SK-N-SH (cell line): ENCODE measurements around the gene RIMS3. TPM values are rescaled to one million over a fixed set of nuclear protein-coding genes. Genes with fewer than 3 reads are reported as not detected.

ENCODE experiments used
- CTCF ChIA-PET: fragments of 300-600, 350-600 bp; formaldehyde crosslinking; extraction: SDS; loops from one replicate; lab custom pipeline; 2021; lab: Yijun Ruan, JAX
- POLR2A ChIA-PET: fragments of 350-600 bp; sonication (Branson Sonifier 250); formaldehyde crosslinking; extraction: SDS; loops from one replicate; lab custom pipeline; 2020; ENCODE audit warnings: antibody characterized with exemption, inconsistent platforms; lab: Yijun Ruan, JAX
- DNase-seq: peaks from one replicate; pipeline ENCODE4 v3.0.0; 2012
- H2AFZ ChIP-seq: fragments of 200-600 bp; sonication (generic); 2 replicates; pipeline ENCODE4 v1.8.1; 2016; ENCODE audit warnings: antibody characterized with exemption, mild to moderate bottlenecking, low read depth
- H3F3A ChIP-seq: fragments of 200-600 bp; sonication (generic); replicated peaks from 2 replicates; pipeline ENCODE3; 2016; ENCODE audit warnings: antibody characterized with exemption, mild to moderate bottlenecking; ENCODE audit not compliant: insufficient read depth
- H3K27ac ChIP-seq, 2 experiments: fragments of 200-500 bp in 1 of 2; fragments of 200-600 bp in 1 of 2; sonication (Bioruptor generic) in 1 of 2; sonication (generic), shearing (Covaris generic) in 1 of 2; 2 replicates each; pipeline versions ENCODE4 v1.5.1 to v1.6.1; 2014 to 2016; ENCODE audit warnings: low read depth in 2 of 2, inconsistent platforms in 1 of 2, low read length in 1 of 2, mild to moderate bottlenecking in 1 of 2, mixed read lengths in 1 of 2
- H3K27me3 ChIP-seq: fragments of 200-600 bp; sonication (generic), shearing (Covaris generic); 2 replicates; pipeline ENCODE4 v1.6.1; 2016; ENCODE audit warnings: mixed run types; ENCODE audit not compliant: insufficient read depth
- H3K36me3 ChIP-seq, 2 experiments: fragments of 200-500 bp in 1 of 2; fragments of 200-600 bp in 1 of 2; sonication (Bioruptor generic) in 1 of 2; sonication (generic) in 1 of 2; replicated peaks in 1 of 2; 2 replicates each; pipeline versions ENCODE3 to v1.5.1; 2014 to 2016; ENCODE audit warnings: low read length in 1 of 2, mild to moderate bottlenecking in 1 of 2; ENCODE audit not compliant: insufficient read depth in 2 of 2, control insufficient read depth in 1 of 2
- H3K4me1 ChIP-seq, 2 experiments: fragments of 200-500 bp in 1 of 2; fragments of 200-600 bp in 1 of 2; sonication (Bioruptor generic) in 1 of 2; sonication (generic), shearing (Covaris generic) in 1 of 2; 2 replicates each; pipeline versions ENCODE4 v1.5.1 to v1.6.1; 2014 to 2016; ENCODE audit warnings: low read depth in 1 of 2, low read length in 1 of 2, mixed run types in 1 of 2; ENCODE audit not compliant: insufficient read depth in 2 of 2, control insufficient read depth in 1 of 2
- H3K4me2 ChIP-seq: fragments of 200-600 bp; sonication (generic), shearing (Covaris generic); 2 replicates; pipeline ENCODE4 v1.6.1; 2017; ENCODE audit warnings: mixed run types
- H3K4me3 ChIP-seq, 2 experiments: fragments of 200-500 bp in 1 of 2; fragments of 200-600 bp in 1 of 2; sonication (Bioruptor generic) in 1 of 2; sonication (generic), shearing (Covaris generic) in 1 of 2; 2 replicates each; pipeline versions ENCODE4 v1.5.1 to v1.8.1; 2014 to 2016; ENCODE audit warnings: low read depth in 2 of 2, inconsistent platforms in 1 of 2, low read length in 1 of 2, mild to moderate bottlenecking in 1 of 2, mixed read lengths in 1 of 2, moderate library complexity in 1 of 2
- H3K79me2 ChIP-seq: fragments of 200-600 bp; sonication (generic); 2 replicates; pipeline ENCODE4 v1.8.1; 2017; ENCODE audit warnings: mild to moderate bottlenecking; ENCODE audit not compliant: insufficient read depth
- H3K9ac ChIP-seq: fragments of 200-600 bp; sonication (generic); 2 replicates; pipeline ENCODE4 v1.6.1; 2017; ENCODE audit warnings: mixed run types
- H3K9me2 ChIP-seq: fragments of 200-600 bp; sonication (generic); 2 replicates; pipeline ENCODE4 v1.6.1; 2017; ENCODE audit warnings: mixed run types
- H3K9me3 ChIP-seq: fragments of 200-600 bp; sonication (generic); 2 replicates; pipeline ENCODE4 v1.6.1; 2017; ENCODE audit warnings: mixed run types, mild to moderate bottlenecking, moderate library complexity
- H4K20me1 ChIP-seq: fragments of 200-600 bp; sonication (generic); 2 replicates; pipeline ENCODE4 v1.6.1; 2017; ENCODE audit warnings: mild to moderate bottlenecking, mixed run types; ENCODE audit not compliant: insufficient read depth
- EP300 ChIP-seq, 2 experiments: IDR thresholded peaks; 2 replicates each; pipeline versions ENCODE4 v1.4.0 to v1.6.1; 2012; ENCODE audit warnings: borderline replicate concordance in 1 of 2, low read depth in 1 of 2, low read length in 1 of 2
- EZH2phosphoT487 ChIP-seq: fragments of 200-600 bp; sonication (generic); IDR thresholded peaks from 2 replicates; pipeline ENCODE4 v1.6.1; 2017; ENCODE audit warnings: low read depth, mixed run types, mild to moderate bottlenecking, antibody characterized with exemption, moderate library complexity, borderline replicate concordance
- FOSL2 ChIP-seq: IDR thresholded peaks from 2 replicates; pipeline ENCODE4 v1.4.0; 2012; ENCODE audit warnings: low read depth, mild to moderate bottlenecking, moderate library complexity, borderline replicate concordance
- FOXJ3 ChIP-seq: sonication (generic); formaldehyde crosslinking; IDR thresholded peaks from 2 replicates; pipeline ENCODE4 v1.5.1; 2020; ENCODE audit warnings: mild to moderate bottlenecking, missing genetic modification reagents
- FOXM1 ChIP-seq: IDR thresholded peaks from 2 replicates; pipeline ENCODE4 v1.4.0; 2012; ENCODE audit warnings: low read depth, mild to moderate bottlenecking
- GATA2 ChIP-seq: sonication (generic); formaldehyde crosslinking; IDR thresholded peaks from 2 replicates; pipeline ENCODE4 v1.5.0; 2020; ENCODE audit warnings: mild to moderate bottlenecking, missing genetic modification reagents
- IRF3 ChIP-seq: fragments of 150-350 bp; IDR thresholded peaks from 2 replicates; pipeline ENCODE4 v1.6.1; 2016; ENCODE audit warnings: mild to moderate bottlenecking, low read depth, low read length
- JUND ChIP-seq: IDR thresholded peaks from 2 replicates; pipeline ENCODE4 v1.4.0; 2012
- MAX ChIP-seq: IDR thresholded peaks from 2 replicates; pipeline ENCODE4 v1.4.0; 2012; ENCODE audit warnings: low read depth
- MXI1 ChIP-seq: IDR thresholded peaks from 2 replicates; pipeline ENCODE4 v1.6.1; 2012; ENCODE audit warnings: mild to moderate bottlenecking, low read depth, low read length, improper control_type of control experiment
- NFIC ChIP-seq: IDR thresholded peaks from 2 replicates; pipeline ENCODE4 v1.4.0; 2012; ENCODE audit warnings: borderline replicate concordance
- POLR2AphosphoS5 ChIP-seq: IDR thresholded peaks from 2 replicates; pipeline ENCODE4 v1.6.1; 2012; ENCODE audit warnings: low read depth, low read length
- REST ChIP-seq: IDR thresholded peaks from 2 replicates; pipeline ENCODE4 v1.6.1; 2012; ENCODE audit warnings: mild to moderate bottlenecking, low read depth, low read length, moderate library complexity
- RFX5 ChIP-seq: IDR thresholded peaks from 2 replicates; pipeline ENCODE4 v1.6.1; 2012; ENCODE audit warnings: mild to moderate bottlenecking, improper control_type of control experiment, low read length
- SMC3 ChIP-seq: IDR thresholded peaks from 2 replicates; pipeline ENCODE4 v1.6.1; 2012; ENCODE audit warnings: low read depth, low read length, improper control_type of control experiment
- USF1 ChIP-seq: IDR thresholded peaks from 2 replicates; pipeline ENCODE4 v1.4.0; 2012; ENCODE audit warnings: low read depth, borderline replicate concordance
- WGBS: methylation state at CpG from one replicate; pipeline ENCODE4 v1.1.6; 2017; ENCODE audit warnings: low lambda C conversion rate; 5-methylcytosine and 5-hydroxymethylcytosine counted together
- polyA plus RNA-seq, 3 experiments: library from polyadenylated mRNA; depleted of rRNA; stranded (reverse); fragments of >200 nt; gene quantifications; 2 replicates each; pipeline ENCODE4 v1.2.3, GENCODE V29; 2012
- TF ChIP-seq, protein P1 (sequence below): IDR thresholded peaks from 2 replicates; pipeline ENCODE4 v1.4.0; 2012; ENCODE audit warnings: low read depth, borderline replicate concordance
- TF ChIP-seq, protein P2 (sequence below): fragments of 200-600 bp; sonication (generic); IDR thresholded peaks from 2 replicates; pipeline ENCODE4 v1.6.1; 2017; ENCODE audit warnings: antibody characterized with exemption, mild to moderate bottlenecking, moderate library complexity

The RIMS3 gene
- polyA plus RNA-seq, 1 of the 3 experiments (the other 2 are of a cell fraction), result 1.9 TPM

- H3K4me3 ChIP-seq, result no peak overlapping the region
- peak overlapping the region in 1 of 2 experiments; percentile 29; a peak in 2 of 4 replicates for H3K27ac ChIP-seq
- no peaks in the 10 kb centered on the region for H3K79me2 ChIP-seq
- H4K20me1 ChIP-seq, result no peaks in the 10 kb centered on the region
- H3K27me3 ChIP-seq, result no peaks in the 10 kb centered on the region
- no peak overlapping the region for H3K9ac ChIP-seq
- 67% methylated on average over 6 of the region's 6 CpGs for WGBS
- no peak for TF ChIP-seq FOXM1
- TF ChIP-seq EZH2phosphoT487, result no peak
- TF ChIP-seq RFX5, result no peak
- TF ChIP-seq, protein P1, sequence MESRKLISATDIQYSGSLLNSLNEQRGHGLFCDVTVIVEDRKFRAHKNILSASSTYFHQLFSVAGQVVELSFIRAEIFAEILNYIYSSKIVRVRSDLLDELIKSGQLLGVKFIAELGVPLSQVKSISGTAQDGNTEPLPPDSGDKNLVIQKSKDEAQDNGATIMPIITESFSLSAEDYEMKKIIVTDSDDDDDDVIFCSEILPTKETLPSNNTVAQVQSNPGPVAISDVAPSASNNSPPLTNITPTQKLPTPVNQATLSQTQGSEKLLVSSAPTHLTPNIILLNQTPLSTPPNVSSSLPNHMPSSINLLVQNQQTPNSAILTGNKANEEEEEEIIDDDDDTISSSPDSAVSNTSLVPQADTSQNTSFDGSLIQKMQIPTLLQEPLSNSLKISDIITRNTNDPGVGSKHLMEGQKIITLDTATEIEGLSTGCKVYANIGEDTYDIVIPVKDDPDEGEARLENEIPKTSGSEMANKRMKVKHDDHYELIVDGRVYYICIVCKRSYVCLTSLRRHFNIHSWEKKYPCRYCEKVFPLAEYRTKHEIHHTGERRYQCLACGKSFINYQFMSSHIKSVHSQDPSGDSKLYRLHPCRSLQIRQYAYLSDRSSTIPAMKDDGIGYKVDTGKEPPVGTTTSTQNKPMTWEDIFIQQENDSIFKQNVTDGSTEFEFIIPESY, result no peak
- no peak for TF ChIP-seq USF1
- no peak for TF ChIP-seq EP300 (IDR thresholded peaks at IDR 0.05; ENCODE audit: borderline replicate concordance in 1 of 2, low read depth in 1 of 2, low read length in 1 of 2)
- no peak for TF ChIP-seq JUND
- no peak for TF ChIP-seq POLR2AphosphoS5
- no peak for TF ChIP-seq MXI1
- TF ChIP-seq FOSL2, result no peak
- TF ChIP-seq IRF3, result no peak
- no peak for TF ChIP-seq FOXJ3 (CRISPR knock-in tag)
- TF ChIP-seq REST, result no peak
- TF ChIP-seq SMC3, result no peak
- TF ChIP-seq, protein P2, sequence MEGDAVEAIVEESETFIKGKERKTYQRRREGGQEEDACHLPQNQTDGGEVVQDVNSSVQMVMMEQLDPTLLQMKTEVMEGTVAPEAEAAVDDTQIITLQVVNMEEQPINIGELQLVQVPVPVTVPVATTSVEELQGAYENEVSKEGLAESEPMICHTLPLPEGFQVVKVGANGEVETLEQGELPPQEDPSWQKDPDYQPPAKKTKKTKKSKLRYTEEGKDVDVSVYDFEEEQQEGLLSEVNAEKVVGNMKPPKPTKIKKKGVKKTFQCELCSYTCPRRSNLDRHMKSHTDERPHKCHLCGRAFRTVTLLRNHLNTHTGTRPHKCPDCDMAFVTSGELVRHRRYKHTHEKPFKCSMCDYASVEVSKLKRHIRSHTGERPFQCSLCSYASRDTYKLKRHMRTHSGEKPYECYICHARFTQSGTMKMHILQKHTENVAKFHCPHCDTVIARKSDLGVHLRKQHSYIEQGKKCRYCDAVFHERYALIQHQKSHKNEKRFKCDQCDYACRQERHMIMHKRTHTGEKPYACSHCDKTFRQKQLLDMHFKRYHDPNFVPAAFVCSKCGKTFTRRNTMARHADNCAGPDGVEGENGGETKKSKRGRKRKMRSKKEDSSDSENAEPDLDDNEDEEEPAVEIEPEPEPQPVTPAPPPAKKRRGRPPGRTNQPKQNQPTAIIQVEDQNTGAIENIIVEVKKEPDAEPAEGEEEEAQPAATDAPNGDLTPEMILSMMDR, result no peak
- TF ChIP-seq GATA2 (CRISPR knock-in tag), result no peak
- no peak for TF ChIP-seq NFIC
- no peak for TF ChIP-seq MAX
- no peaks in the 10 kb centered on the region for H3K9me2 ChIP-seq
- H3K36me3 ChIP-seq, result no peaks in the 10 kb centered on the region
- peaks cover 4% of the 10 kb centered on the region for H3F3A ChIP-seq
- DNase-seq, result no peak
- H3K4me2 ChIP-seq, result no peak overlapping the region; the same call in 1 of the 2 replicates
- POLR2A ChIA-PET, result no interaction called here
- no peak overlapping the region for H2AFZ ChIP-seq
- H3K9me3 ChIP-seq, result no peaks in the 10 kb centered on the region
- no peaks in the 10 kb centered on the region for H3K4me1 ChIP-seq
- CTCF ChIA-PET, result interaction anchor here (0.7 kb wide), 1 partner anchor 369 kb away, joined by 3 read pairs; no protein-coding TSS in a partner anchor
Observed at GRCh38 chr1:40583980-40584379, 81.5 kb downstream of the RIMS3 start.
